H1 (cell line): ENCODE measurements around the gene ZNF221. TPM values are rescaled to one million over a fixed set of nuclear protein-coding genes. Genes with fewer than 3 reads are reported as not detected.

Experiments used
- CTCF ChIA-PET: fragments of 300-600 bp; sonication (Branson Sonifier 250); formaldehyde crosslinking; loops from one replicate; lab custom pipeline; 2021; ENCODE audit not compliant: partially characterized antibody; lab: Charles Lee
- POLR2A ChIA-PET: fragments of 300-600 bp; sonication (Branson Sonifier 250); formaldehyde crosslinking; loops from one replicate; lab custom pipeline; 2021; ENCODE audit warnings: inconsistent platforms; ENCODE audit not compliant: partially characterized antibody; lab: Charles Lee
- DNase-seq, 2 experiments: peaks; one replicate each; pipeline versions ENCODE4 v3.0.0 to v3.0.0-alpha.2; 2010 to 2022; ENCODE audit warnings: low spot score in 2 of 2, low read depth in 1 of 2, mixed read lengths in 1 of 2
- FAIRE-seq: peaks from 2 replicates; lab custom pipeline; 2011; peaks lifted over from hg19 to GRCh38; lab: Jason Lieb, UNC
- H2AFZ ChIP-seq: 2 replicates; pipeline ENCODE4 v1.8.1; 2012; ENCODE audit warnings: low read length, inconsistent platforms
- H2AK5ac ChIP-seq: 2 replicates; pipeline ENCODE4 v1.6.1; 2013; ENCODE audit warnings: low read depth, low read length
- H2BK120ac ChIP-seq: replicated peaks from 2 replicates; pipeline ENCODE3; 2013; ENCODE audit warnings: low read depth, low read length, inconsistent platforms
- H2BK12ac ChIP-seq: 2 replicates; pipeline ENCODE4 v1.6.1; 2013; ENCODE audit warnings: low read depth, low read length
- H2BK15ac ChIP-seq: 2 replicates; pipeline ENCODE4 v1.6.1; 2013; ENCODE audit warnings: low read length
- H2BK20ac ChIP-seq: 2 replicates; pipeline ENCODE4 v1.6.1; 2013; ENCODE audit warnings: low read length
- H2BK5ac ChIP-seq: 2 replicates; pipeline ENCODE4 v1.6.1; 2013; ENCODE audit warnings: low read depth, low read length
- H3K14ac ChIP-seq: 2 replicates; pipeline ENCODE4 v1.6.1; 2013; ENCODE audit warnings: inconsistent platforms; ENCODE audit not compliant: insufficient read length
- H3K18ac ChIP-seq: 2 replicates; pipeline ENCODE4 v1.6.1; 2013; ENCODE audit warnings: low read length; ENCODE audit errors: extremely low read depth
- H3K23ac ChIP-seq: 2 replicates; pipeline ENCODE4 v1.6.1; 2013; ENCODE audit warnings: inconsistent platforms; ENCODE audit not compliant: insufficient read length
- H3K23me2 ChIP-seq: 2 replicates; pipeline ENCODE4 v1.6.1; 2013; ENCODE audit warnings: low read depth, low read length
- H3K27ac ChIP-seq: 2 replicates; pipeline ENCODE4 v1.6.1; 2011; ENCODE audit warnings: low read depth, low read length, inconsistent platforms
- H3K27me3 ChIP-seq, 4 experiments: replicated peaks in 1 of 4; 1 replicate in 1 of 4; 2 replicates in 3 of 4; pipeline versions ENCODE4 v1.6.1 to v1.8.1; 2011 to 2013; ENCODE audit warnings: low read length in 3 of 4, mild to moderate bottlenecking in 3 of 4, inconsistent platforms in 2 of 4, mixed read lengths in 2 of 4, moderate library complexity in 1 of 4; ENCODE audit not compliant: control insufficient read depth in 3 of 4, insufficient read depth in 3 of 4; ENCODE audit errors: extremely low read depth in 1 of 4
- H3K36me3 ChIP-seq, 4 experiments: 2 replicates each; pipeline versions ENCODE4 v1.6.1 to v1.8.1; 2011 to 2013; ENCODE audit warnings: mild to moderate bottlenecking in 4 of 4, low read length in 3 of 4, moderate library complexity in 2 of 4, control low read depth in 1 of 4, inconsistent platforms in 1 of 4; ENCODE audit not compliant: insufficient read depth in 4 of 4, control insufficient read depth in 2 of 4
- H3K4ac ChIP-seq: replicated peaks from 2 replicates; pipeline ENCODE3; 2013; ENCODE audit warnings: low read length, low read depth, mixed read lengths, inconsistent platforms; ENCODE audit not compliant: insufficient read length
- H3K4me1 ChIP-seq, 4 experiments: replicated peaks in 1 of 4; 1 replicate in 1 of 4; 2 replicates in 3 of 4; pipeline versions ENCODE4 v1.6.1 to v1.8.1; 2011 to 2013; ENCODE audit warnings: low read length in 3 of 4, inconsistent platforms in 2 of 4, mixed read lengths in 1 of 4; ENCODE audit not compliant: insufficient read depth in 4 of 4, control insufficient read depth in 3 of 4
- H3K4me2 ChIP-seq, 2 experiments: 2 replicates each; pipeline versions ENCODE4 v1.6.1 to v1.8.1; 2011 to 2013; ENCODE audit warnings: low read depth in 2 of 2, low read length in 2 of 2, control low read depth in 1 of 2, inconsistent platforms in 1 of 2, mild to moderate bottlenecking in 1 of 2; ENCODE audit not compliant: insufficient read depth in 1 of 2
- H3K4me3 ChIP-seq, 4 experiments: fragments of 200-600, 300-600 bp in 1 of 4; sonication (generic), shearing (Covaris generic), sonication (Bioruptor Twin) in 1 of 4; 2 replicates each; pipeline versions ENCODE4 v1.5.1 to v1.8.1; 2011 to 2016; ENCODE audit warnings: low read length in 4 of 4, low read depth in 3 of 4, control low read depth in 2 of 4, inconsistent platforms in 2 of 4, mild to moderate bottlenecking in 2 of 4, mixed read lengths in 1 of 4, moderate library complexity in 1 of 4; ENCODE audit not compliant: insufficient read depth in 2 of 4; ENCODE audit errors: extremely low read depth in 1 of 4
- H3K56ac ChIP-seq: replicated peaks from 2 replicates; pipeline ENCODE3; 2013; ENCODE audit warnings: low read depth, mild to moderate bottlenecking, mixed read lengths, low read length, inconsistent platforms; ENCODE audit not compliant: insufficient read length
- H3K79me1 ChIP-seq: 2 replicates; pipeline ENCODE4 v1.6.1; 2013; ENCODE audit warnings: low read depth, low read length, control low read depth
- H3K79me2 ChIP-seq, 2 experiments: 2 replicates each; pipeline versions ENCODE4 v1.6.1 to v1.8.1; 2012 to 2013; ENCODE audit warnings: low read length in 2 of 2, mild to moderate bottlenecking in 2 of 2, inconsistent platforms in 1 of 2; ENCODE audit not compliant: insufficient read depth in 2 of 2, control insufficient read depth in 1 of 2
- H3K9ac ChIP-seq, 4 experiments: replicated peaks in 1 of 4; 1 replicate in 1 of 4; 2 replicates in 3 of 4; pipeline versions ENCODE4 v1.6.1 to v1.8.1; 2011 to 2013; ENCODE audit warnings: low read depth in 3 of 4, low read length in 3 of 4, control low read depth in 2 of 4, mild to moderate bottlenecking in 2 of 4, moderate library complexity in 2 of 4, inconsistent platforms in 1 of 4; ENCODE audit errors: extremely low read depth in 1 of 4
- H3K9me3 ChIP-seq, 2 experiments: 2 replicates each; pipeline versions ENCODE4 v1.6.1 to v1.8.1; 2012 to 2013; ENCODE audit warnings: mild to moderate bottlenecking in 2 of 2, moderate library complexity in 2 of 2, control low read depth in 1 of 2, inconsistent platforms in 1 of 2, low read depth in 1 of 2, low read length in 1 of 2, mixed read lengths in 1 of 2; ENCODE audit not compliant: insufficient read depth in 2 of 2
- H4K20me1 ChIP-seq, 2 experiments: replicated peaks in 1 of 2; 2 replicates each; pipeline versions ENCODE3 to v1.8.1; 2011 to 2013; ENCODE audit warnings: inconsistent platforms in 2 of 2, low read length in 2 of 2, mild to moderate bottlenecking in 1 of 2; ENCODE audit not compliant: insufficient read depth in 2 of 2, control insufficient read depth in 1 of 2
- H4K5ac ChIP-seq: 2 replicates; pipeline ENCODE4 v1.6.1; 2013; ENCODE audit warnings: low read length, low read depth, mixed read lengths, inconsistent platforms; ENCODE audit not compliant: insufficient read length
- H4K8ac ChIP-seq: 2 replicates; pipeline ENCODE4 v1.8.0; 2013; ENCODE audit warnings: mild to moderate bottlenecking, moderate library complexity, low read length, inconsistent platforms; ENCODE audit not compliant: insufficient read depth; ENCODE audit errors: extremely low read depth
- H4K91ac ChIP-seq: replicated peaks from 2 replicates; pipeline ENCODE3; 2013; ENCODE audit warnings: low read length, mixed read lengths, inconsistent platforms; ENCODE audit not compliant: insufficient read length
- CTCF ChIP-seq, 3 experiments: IDR thresholded peaks; 1 replicate in 2 of 3; 2 replicates in 1 of 3; pipeline versions ENCODE4 v1.5.1 to v1.6.1; 2011; ENCODE audit warnings: low read length in 3 of 3, mild to moderate bottlenecking in 3 of 3, inconsistent platforms in 2 of 3, low read depth in 1 of 3, moderate library complexity in 1 of 3; ENCODE audit not compliant: insufficient read depth in 1 of 3; ENCODE audit errors: control extremely low read depth in 1 of 3
- E2F6 ChIP-seq: IDR thresholded peaks from 2 replicates; pipeline ENCODE4 v1.6.1; 2012; ENCODE audit warnings: inconsistent platforms
- EGR1 ChIP-seq: IDR thresholded peaks from 2 replicates; pipeline ENCODE4 v1.6.1; 2011; ENCODE audit warnings: low read depth, low read length, borderline replicate concordance
- FOSL1 ChIP-seq: IDR thresholded peaks from 2 replicates; pipeline ENCODE4 v1.6.1; 2011; ENCODE audit warnings: mild to moderate bottlenecking, low read depth, low read length, moderate library complexity; ENCODE audit not compliant: insufficient read depth
- JUN ChIP-seq: IDR thresholded peaks from 2 replicates; pipeline ENCODE4 v1.6.1; 2011; ENCODE audit warnings: low read depth, mild to moderate bottlenecking, improper control_type of control experiment, low read length
- KDM4A ChIP-seq: IDR thresholded peaks from one replicate; pipeline ENCODE4 v1.7.1; 2012; ENCODE audit warnings: low read depth, mild to moderate bottlenecking, moderate library complexity, low read length, inconsistent platforms; ENCODE audit not compliant: severe bottlenecking
- KDM5A ChIP-seq: fragments of 200-600 bp; IDR thresholded peaks from 2 replicates; pipeline ENCODE4 v1.7.1; 2012; ENCODE audit warnings: mild to moderate bottlenecking, low read length, inconsistent platforms, mixed read lengths
- RXRA ChIP-seq: IDR thresholded peaks from 2 replicates; pipeline ENCODE4 v1.6.1; 2011; ENCODE audit warnings: low read depth, mild to moderate bottlenecking, low read length, moderate library complexity; ENCODE audit not compliant: insufficient read depth
- SP2 ChIP-seq: IDR thresholded peaks from 2 replicates; pipeline ENCODE4 v1.6.1; 2012; ENCODE audit warnings: mild to moderate bottlenecking, low read length, inconsistent platforms
- SRF ChIP-seq: IDR thresholded peaks from 2 replicates; pipeline ENCODE4 v1.6.1; 2011; ENCODE audit warnings: mild to moderate bottlenecking, low read depth, low read length, moderate library complexity
- ZNF274 ChIP-seq: IDR thresholded peaks from 2 replicates; pipeline ENCODE4 v1.7.0; 2012; ENCODE audit warnings: low read length, borderline replicate concordance; ENCODE audit errors: extremely low read depth
- WGBS, 2 experiments: shearing (Covaris generic) in 1 of 2; methylation state at CpG; one replicate each; pipeline versions ENCODE4 v1.1.6 to v1.1.7; 2013 to 2015; ENCODE audit warnings: low lambda C conversion rate in 2 of 2, mixed read lengths in 2 of 2, inconsistent platforms in 1 of 2, low coverage in 1 of 2, missing lambda C conversion rate in 1 of 2; ENCODE audit not compliant: insufficient replicate concordance in 2 of 2, insufficient coverage in 1 of 2, insufficient read length in 1 of 2; ENCODE audit errors: extremely low coverage in 1 of 2, missing lambda C conversion rate in 1 of 2; 5-methylcytosine and 5-hydroxymethylcytosine counted together
- polyA plus RNA-seq, 7 experiments: library from polyadenylated mRNA; depleted of rRNA in 3 of 7; stranded (reverse) in 5 of 7; unstranded in 2 of 7; fragments of >200 nt in 5 of 7; fragments of 200-250 nt in 2 of 7; gene quantifications; 1 replicate in 5 of 7; 2 replicates in 1 of 7; 4 replicates in 1 of 7; pipeline versions ENCODE4 v1.2.1 to v1.2.3, GENCODE V29; 2011 to 2013; ENCODE audit warnings: missing spikeins in 2 of 7, mixed read lengths in 2 of 7
- total RNA-seq: library from RNA; stranded (reverse); fragmentation: NEBNext Ultra II Directional; extraction: Animal tissue kit (Norgen Biotek cat#: 25700); gene quantifications from 2 replicates; pipeline ENCODE4 v1.2.1, GENCODE V29; 2021

ZNF221 gene
- total and polyA plus RNA-seq, 2 of the 8 experiments (the other 6 are each of a cell fraction or from before 2014, with no cell fraction given): 0.50 to 8.4 TPM

DNA sequence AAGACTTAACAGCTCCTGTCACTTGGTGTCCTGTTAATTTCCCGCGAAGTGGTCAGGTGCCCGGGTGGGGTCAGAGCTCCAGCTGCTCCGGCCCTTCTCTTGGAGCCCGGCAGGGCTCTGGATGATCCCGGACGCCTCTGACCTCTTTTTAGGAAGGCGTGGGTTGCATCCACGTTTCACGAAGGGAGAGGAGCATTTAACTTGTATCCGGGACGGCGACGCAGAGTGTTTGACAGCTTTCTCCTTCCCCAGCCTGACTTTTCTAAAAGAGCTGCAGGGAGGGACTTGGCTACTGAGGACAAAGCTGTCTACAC lies 33.6 kb downstream of the ZNF221 start:
- Histone ChIP-seq H4K5ac (no peak overlapping the region), H3K27me3 (no peaks in the 10 kb centered on the region), H3K4me2 (peak overlapping the region; percentile 68 to 88), H2BK12ac (no peak overlapping the region), H3K56ac (no peak overlapping the region), H3K79me2 (peaks cover 0 to 4% of the 10 kb centered on the region in 2 experiments; a peak in 1 of 4 replicates), H2AK5ac (no peak overlapping the region), H3K4me3 (peak overlapping the region; percentile 60 to 87 (median 80)), H3K4ac (no peak overlapping the region), H4K8ac (no peak overlapping the region), H4K20me1 (no peaks in the 10 kb centered on the region), H3K36me3 (peaks cover 0 to 3% (median 0%) of the 10 kb centered on the region in 4 experiments; a peak in 2 of 8 replicates), H2BK120ac (no peak overlapping the region), H3K9me3 (peaks cover 9 to 11% of the 10 kb centered on the region in 2 experiments; a peak in 3 of 4 replicates), H3K18ac (no peak overlapping the region), H3K9ac (peak overlapping the region in 3 of 4 experiments; percentile 2 to 79 (median 50); a peak in 2 of 7 replicates), H3K4me1 (no peaks in the 10 kb centered on the region), H3K79me1 (no peaks in the 10 kb centered on the region), H3K23ac (no peak overlapping the region), H3K14ac (no peak overlapping the region), H2BK15ac (no peak overlapping the region), H4K91ac (no peak overlapping the region), H2AFZ (peak overlapping the region; percentile 99; the same call in 1 of the 2 replicates), H3K27ac (no peak overlapping the region), H3K23me2 (no peaks in the 10 kb centered on the region; the same call in 1 of the 2 replicates), H2BK20ac (no peak overlapping the region), H2BK5ac (no peak overlapping the region)
- no peak for DNase-seq
- ChIA-PET CTCF (no interaction called here), POLR2A (interaction anchor here (0.7 to 2.3 kb wide), 5 partner anchors 12 to 127 kb away, joined by 3 to 8 read pairs (median 3); partner anchors contain the start of genes ZNF221 and ZNF45)
- 11% methylated on average over 14 of the region's 14 CpGs; no CpG with 5 or more reads in 1 of the 2 experiments for WGBS, 2 experiments
- FAIRE-seq: no peak
- TF ChIP-seq CTCF (IDR thresholded peaks at IDR 0.05; ENCODE audit: control extremely low read depth in 1 of 3, insufficient read depth in 1 of 3, low read depth in 1 of 3, low read length in 3 of 3) (no peak), ZNF274 (no peak), KDM4A (no peak), EGR1 (no peak), RXRA (no peak), SRF (no peak), JUN (no peak), E2F6 (no peak), FOSL1 (no peak), KDM5A (no peak), SP2 (no peak)
